ENCODE results near the gene COL5A1.

The COL5A1 gene

DNA sequence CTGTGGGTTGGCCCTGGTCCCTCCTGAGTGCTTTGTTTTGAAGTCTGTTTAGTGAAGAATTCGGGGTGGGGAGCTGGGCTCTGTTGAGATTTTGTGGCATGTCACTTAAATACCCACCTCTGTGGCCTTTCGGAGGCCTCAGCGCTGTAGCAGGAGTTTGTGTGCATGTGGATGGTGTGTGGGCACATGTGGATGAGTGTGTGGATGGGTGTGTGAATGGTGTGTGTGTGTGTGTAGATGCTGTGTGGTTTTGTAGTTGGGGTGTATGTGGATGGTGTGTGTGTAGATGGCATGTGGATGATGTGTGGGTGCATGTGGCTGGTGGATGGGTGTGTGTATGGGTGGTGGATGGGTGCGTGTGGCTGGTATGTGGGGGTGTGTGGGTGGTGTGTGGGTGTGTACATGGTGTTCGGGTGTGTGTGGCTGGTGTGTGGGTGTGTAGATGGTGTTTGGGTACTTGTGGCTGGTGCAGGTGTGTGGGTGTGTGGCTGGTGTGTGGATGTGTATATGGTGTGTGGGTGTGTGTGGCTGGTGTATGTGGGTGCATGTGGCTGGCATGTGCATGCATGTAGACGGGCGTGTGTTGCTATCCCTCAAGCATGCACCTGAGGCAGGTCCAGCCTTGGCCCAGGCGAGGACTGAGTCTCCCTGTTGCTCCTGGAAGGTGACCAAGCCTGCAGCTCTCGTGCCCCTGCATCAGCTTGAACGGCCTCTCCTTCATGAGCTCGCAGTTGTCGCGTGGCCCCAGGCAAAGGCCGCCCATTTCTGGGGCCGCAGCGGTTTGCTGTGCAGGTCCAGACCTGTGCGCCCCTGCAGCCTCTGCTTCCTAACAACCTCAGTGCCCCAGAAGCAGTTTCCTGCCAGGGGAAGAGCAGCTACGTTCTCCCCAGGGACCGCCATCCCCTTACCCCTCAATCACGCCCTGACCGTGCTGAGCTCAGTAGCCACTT lies 185.0 kb downstream of the COL5A1 start:
- DNase-seq: no peak

GRCh38 chr9:134827559-134827958 lies 186.0 kb downstream of the COL5A1 start:
- no peak for DNase-seq

- DNase-seq: no peak
Measured at GRCh38 chr9:134827993-134828392, 186.4 kb downstream of the COL5A1 start.

DNA sequence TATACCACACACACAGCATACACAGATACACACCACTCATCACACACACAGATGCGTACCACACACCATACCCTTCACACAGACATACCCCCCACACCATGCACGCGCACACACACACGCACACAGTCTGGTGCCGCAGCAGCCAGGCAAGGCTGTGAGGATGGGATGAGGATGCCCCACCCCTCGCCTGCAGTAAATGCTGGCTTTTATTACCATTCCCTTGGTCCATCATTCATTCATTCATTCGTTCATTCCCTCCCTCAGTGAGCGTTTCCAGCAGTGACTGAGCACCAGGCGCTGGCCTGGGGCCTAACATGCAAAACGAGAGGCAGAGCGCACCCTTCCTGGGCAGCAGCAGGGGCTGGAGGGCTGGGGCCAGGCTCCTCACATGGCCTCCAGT lies 187.3 kb downstream of the COL5A1 start:
- no peak for DNase-seq

DNA sequence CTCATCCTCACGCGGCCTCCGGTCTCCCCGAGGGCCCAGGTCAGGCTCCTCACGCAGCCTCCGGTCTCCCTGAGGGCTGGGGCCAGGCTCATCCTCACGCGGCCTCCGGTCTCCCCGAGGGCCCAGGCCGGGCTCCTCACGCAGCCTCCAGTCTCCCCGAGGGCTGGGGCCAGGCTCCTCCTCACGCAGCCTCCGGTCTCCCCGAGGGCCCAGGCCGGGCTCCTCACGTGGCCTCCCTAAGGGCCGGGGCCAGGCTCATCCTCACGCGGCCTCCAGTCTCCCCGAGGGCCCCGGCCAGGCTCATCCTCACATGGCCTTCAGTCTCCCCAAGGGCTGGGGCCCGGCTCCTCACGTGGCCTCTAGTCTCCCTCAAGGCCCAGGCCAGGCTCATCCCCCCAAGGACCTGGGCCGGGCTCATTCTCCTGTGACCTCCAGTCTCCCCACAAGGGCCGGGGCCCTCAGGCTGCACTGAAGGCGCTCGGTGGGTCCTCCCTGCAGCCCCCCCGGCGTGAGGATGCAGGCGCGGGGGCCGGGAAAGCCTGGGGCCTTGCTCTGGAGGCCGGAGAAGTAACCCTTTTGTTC lies 187.8 kb downstream of the COL5A1 start:
- DNase-seq: no peak

DNA sequence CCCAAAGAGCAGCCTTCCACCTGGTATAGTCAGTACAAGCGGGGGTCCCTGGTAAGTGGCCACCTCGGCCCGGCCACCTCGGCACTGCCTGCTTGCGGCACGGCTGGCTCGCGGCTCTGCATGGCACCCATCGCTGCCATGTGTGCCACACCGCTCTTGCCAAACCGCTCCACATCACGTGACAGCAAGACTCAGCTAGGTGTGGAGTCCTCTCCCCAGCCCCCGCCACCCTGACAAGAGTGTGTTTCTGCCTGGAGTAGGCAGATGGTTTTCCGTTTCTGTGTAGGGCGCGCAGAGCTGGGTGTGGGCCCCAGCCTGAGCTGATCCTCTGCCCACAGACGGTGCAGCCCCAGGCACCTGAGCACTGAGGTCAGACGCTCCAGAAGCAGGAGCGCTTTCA lies 188.5 kb downstream of the COL5A1 start:
- DNase-seq: no peak

DNA sequence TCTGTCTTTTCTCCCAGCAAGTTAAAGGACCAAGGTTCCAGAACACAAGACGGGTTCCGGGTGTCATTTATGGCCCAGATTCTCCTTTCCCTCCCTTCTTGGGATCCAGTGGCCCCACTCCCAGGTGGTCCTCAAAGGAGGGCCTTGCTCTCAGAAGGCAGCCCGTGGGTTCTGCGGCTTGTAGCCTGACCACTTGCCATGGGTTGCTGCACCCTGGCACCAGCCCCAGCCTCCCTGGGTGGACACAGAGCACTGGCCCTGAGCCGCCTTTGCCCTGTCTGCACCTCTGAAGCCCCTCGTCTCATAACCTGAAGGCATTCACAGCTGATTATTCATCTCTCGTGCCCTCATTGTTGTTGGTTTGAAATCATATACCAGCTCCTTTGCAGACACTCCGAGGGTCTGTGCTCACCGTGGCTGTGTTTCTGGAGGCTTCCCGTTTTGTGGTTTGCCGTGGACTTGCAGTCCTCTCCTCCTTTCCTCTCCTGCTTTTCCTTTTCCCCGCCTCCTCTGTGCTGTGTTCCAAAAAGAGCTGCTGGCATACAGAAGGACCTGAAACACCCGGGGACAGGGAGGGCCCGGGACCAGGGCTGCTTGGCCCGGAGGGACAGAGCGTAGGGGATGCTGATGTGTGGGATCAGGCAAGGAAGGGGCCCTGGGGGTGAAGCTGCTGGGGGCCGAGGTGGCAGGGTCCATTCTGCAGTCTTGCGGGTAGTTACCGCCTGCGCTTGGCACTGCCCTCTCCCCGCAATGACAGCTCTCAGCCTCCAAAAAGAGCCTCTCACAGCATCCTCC lies 189.5 kb downstream of the COL5A1 start:
- DNase-seq: no peak

GRCh38 chr9:134832471-134832870 lies 190.9 kb downstream of the COL5A1 start:
- DNase-seq: no peak

GRCh38 chr9:134833294-134833880 lies 191.8 kb downstream of the COL5A1 start:
- DNase-seq: no peak

GRCh38 chr9:134834217-134834956 lies 192.8 kb downstream of the COL5A1 start:
- no peak for DNase-seq

DNA sequence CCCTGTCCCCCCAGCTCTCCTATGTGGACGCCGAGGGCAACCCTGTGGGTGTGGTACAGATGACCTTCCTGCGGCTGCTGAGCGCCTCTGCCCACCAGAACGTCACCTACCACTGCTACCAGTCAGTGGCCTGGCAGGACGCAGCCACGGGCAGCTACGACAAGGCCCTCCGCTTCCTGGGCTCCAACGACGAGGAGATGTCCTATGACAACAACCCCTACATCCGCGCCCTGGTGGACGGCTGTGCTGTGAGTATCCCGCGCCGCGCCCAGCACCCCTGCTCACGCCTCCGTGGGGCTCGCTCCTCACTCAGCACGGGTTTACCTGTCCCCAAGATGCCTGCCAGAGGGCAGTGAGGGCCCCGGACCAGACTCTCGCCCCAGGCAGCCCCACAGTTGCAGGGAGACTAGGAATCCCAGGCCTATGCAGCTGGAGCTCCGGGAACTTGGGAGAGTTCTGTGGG lies 193.4 kb downstream of the COL5A1 start:
- no peak for DNase-seq

DNA sequence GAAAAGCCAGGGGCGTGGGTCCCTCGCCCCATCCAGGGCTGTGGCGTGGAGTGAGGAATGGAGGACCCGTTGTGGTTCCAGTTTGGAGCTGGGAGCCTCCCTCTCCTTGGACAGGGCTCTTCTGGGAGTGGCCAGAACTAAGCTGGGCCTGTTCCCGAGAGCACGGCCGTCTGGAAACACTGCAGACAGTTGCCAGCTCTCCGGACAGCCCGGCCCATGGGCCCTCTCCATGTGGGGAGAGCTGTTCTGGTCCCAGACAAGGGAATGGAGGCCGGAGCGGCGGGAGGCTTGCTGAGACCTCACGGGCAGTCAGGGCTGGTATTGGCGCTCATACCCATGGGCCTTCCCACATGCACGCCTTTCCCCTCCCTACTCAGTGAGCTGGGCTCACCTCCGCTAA lies 193.8 kb downstream of the COL5A1 start:
- DNase-seq: no peak

DNA sequence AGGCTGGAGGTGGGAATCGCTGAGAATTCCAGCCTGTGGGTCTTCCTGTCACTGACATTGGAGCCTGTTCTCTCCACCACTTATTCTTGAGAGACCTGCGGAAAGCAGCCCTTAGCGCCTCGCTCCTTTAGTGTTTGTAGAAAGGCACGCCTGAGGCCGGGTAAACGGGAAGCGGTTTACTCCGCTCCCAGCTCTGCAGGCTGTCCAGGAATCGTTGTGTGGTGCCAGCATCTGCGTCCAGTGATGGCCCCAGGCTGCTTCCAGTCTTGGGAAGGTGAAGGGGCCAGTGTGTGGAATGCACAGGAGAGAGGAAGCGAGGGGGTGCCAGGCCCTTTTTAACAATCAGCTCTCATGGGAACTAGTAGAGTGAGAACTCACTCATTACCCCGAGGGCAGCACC lies 194.4 kb downstream of the COL5A1 start:
- no peak for DNase-seq

- no peak for DNase-seq
Measured at GRCh38 chr9:134836406-134836970, 194.9 kb downstream of the COL5A1 start.

DNA sequence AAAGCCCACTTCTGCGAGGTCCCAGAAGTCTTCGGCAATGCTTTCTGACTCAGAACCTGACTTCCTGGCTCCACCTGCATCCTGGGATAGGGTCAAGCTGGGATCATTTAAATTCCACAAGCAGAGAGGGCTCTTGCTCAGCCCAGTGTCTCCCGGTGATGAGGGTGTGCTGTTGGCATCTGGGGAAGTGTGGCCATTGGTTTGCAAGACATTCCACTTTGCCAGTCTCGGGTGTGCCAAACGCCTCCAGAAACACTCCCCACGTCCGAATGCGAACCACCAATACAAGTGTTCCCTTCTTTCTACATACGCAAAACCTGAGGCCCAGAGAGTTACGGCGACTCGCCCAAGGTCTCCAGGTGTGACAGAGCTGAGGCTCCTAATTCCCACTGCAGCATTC lies 195.9 kb downstream of the COL5A1 start:
- DNase-seq: no peak

DNA sequence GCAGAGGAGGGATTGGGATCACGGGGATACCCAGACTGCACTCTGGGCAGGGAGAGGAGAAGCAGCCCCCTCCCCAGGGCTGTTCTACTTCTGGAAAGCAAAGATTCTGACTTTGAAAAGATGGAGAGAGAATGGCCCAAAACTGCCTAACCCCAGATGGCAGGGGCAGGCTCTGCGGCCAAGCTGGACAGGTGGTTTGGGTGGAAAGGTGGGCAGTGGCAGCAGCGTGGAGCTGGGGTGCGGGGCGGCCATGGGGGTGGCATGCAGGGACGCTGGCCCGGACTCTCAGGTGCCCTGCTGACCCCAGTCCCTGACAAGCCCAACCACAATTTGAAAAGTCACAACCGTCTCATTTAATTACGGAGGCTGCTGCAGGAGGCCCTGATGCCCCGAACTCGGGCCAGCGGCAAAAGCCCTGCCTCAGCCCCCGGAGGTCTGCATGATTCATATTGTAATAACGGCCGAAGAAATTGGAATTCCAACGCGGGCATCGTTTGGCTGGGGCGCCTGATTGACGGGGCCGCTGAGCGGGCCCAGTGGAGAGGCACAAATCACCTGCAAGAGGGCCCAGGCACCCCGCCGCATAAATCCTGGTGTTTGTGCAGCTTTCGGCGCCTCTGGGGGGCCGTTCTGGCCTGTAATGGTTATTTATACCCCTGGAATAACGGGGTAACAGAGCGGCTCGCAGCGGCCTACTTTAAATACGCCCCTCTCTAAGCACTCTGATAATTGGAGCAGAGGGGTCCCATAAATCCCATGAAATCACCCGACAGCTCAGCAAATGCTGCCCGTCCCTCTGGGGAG lies 197.2 kb downstream of the COL5A1 start:
- no peak for DNase-seq

GRCh38 chr9:134839455-134840125 lies 198.0 kb downstream of the COL5A1 start:
- no peak for DNase-seq

- DNase-seq: no peak
Measured at GRCh38 chr9:134840511-134840910, 198.9 kb downstream of the COL5A1 start.

GRCh38 chr9:134841180-134841904 lies 199.7 kb downstream of the COL5A1 start:
- no peak for DNase-seq

- no peak for DNase-seq
Measured at GRCh38 chr9:134842321-134842720, 200.7 kb downstream of the COL5A1 start.

Measured in activated gamma-delta T cell (primary cell).